Effector CD8-positive, alpha-beta T cell (primary cell): ENCODE measurements around the gene AVP.

Experiments used
- DNase-seq: peaks from one replicate; lab custom pipeline; 2025; lab: John Stamatoyannopoulos, UW

The AVP gene

DNA sequence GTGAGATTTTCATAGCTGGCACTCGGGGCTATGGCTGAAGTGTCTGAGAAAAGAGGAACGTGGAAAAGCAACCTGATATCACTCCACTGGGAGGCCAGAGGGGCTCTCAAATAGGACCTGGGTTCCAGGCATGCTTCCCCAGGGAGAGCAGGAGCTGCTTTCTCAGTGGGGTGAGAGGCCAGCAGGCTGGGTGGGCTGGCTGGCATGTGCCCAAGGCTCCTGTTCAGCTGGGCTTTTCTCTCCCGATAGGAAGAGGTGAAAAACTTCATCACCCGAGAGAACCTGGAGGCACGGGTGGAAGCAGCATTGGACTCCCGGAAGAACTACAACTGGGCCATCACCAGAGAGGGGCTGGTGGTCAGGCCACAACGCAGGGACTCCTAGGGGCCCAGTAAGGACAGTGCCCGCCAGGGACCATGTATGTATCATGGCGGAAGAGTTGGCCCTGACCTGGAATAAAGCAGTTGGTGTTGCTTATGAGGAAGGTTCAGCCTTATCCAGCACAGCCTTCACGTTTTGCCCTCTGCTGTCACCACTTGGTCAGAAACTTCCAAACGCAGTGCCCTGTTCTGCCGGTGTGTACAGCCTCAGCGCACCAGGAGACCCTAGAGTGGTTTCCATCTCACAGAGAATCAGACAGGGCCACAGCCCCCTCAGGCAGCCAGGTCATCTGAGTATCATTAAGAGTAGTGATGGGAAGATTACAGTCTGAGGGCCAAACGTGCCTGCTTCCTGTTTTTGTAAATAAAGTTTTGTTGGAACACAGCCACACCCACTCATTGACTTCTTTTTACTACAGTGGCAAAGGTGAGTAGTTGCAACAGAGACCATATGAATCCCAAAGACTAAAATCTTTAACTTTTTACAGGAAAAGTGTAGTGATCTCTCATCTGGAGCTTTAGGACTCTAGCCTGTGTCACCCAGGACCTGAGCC lies 36.8 kb downstream of the AVP start:
- no peak for DNase-seq

DNA sequence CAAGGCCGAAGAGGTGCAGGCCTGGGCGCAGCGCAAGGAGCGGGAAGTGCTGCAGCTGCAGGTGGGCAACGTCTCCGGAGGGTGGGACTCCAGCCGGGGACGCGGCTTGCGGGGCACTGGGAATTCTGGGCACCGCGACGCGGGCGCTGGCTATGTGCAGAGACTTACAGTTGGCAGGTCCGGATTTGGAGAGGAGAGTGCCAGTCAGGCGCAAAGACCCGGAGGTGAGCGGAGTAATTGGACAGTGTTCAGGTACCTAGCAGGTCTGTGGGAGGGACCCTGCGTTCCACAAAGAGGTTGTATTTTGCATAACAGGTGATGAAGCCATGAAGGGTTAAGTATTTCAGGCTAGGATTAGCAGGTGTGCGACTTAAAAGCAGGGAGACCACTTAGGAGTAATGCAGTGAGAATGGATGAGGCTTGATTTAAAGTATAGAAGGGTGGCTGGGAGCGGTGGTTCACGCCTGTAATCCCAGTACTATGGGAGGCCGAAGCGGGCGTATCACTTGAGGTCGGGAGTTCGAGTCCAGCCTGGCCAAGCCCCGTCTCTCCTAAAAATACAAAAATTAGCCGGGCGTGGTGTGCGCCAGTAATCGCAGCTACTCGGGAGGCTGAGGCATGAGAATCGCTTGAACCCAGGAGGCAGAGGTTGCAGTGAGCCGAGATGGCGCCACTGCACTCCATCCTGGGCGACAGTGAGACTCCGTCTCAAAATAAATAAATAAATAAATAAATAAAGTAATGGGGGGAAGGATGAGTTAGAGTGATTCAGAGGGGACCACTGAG lies 37.7 kb downstream of the AVP start:
- no peak for DNase-seq

DNA sequence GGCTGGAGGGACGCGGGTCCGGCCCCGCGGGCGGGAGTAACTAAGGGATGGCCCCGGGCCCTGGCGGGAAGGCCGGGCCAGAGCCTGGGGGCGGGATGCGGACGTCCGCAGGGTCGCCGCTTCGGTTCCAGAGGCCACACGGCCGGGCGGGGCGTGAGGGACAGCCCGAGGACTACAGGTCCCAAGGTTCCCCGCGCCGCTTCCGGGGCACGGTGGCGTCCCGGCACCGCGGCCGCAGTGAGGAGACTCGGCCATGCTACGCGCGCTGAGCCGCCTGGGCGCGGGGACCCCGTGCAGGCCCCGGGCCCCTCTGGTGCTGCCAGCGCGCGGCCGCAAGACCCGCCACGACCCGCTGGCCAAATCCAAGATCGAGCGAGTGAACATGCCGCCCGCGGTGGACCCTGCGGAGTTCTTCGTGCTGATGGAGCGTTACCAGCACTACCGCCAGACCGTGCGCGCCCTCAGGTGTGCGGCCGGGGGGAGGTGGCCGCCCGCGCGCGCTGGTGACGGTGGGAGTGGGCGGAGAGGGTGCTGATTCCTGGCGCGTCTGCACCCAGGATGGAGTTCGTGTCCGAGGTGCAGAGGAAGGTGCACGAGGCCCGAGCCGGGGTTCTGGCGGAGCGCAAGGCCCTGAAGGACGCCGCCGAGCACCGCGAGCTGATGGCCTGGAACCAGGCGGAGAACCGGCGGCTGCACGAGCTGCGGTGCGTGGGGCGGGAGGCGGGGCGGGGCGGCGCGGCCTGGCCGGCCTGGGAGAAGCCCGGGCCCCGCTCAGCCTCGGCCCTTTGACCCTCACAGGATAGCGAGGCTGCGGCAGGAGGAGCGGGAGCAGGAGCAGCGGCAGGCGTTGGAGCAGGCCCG lies 38.5 kb downstream of the AVP start, which contains the start of gene MRPS26:
Gene MRPS26 (plus strand): TSS at position 237 of the 861 bp plus-strand sequence. CDS start 17 bp downstream, at position 254.
- DNase-seq = peak; percentile 33

DNA sequence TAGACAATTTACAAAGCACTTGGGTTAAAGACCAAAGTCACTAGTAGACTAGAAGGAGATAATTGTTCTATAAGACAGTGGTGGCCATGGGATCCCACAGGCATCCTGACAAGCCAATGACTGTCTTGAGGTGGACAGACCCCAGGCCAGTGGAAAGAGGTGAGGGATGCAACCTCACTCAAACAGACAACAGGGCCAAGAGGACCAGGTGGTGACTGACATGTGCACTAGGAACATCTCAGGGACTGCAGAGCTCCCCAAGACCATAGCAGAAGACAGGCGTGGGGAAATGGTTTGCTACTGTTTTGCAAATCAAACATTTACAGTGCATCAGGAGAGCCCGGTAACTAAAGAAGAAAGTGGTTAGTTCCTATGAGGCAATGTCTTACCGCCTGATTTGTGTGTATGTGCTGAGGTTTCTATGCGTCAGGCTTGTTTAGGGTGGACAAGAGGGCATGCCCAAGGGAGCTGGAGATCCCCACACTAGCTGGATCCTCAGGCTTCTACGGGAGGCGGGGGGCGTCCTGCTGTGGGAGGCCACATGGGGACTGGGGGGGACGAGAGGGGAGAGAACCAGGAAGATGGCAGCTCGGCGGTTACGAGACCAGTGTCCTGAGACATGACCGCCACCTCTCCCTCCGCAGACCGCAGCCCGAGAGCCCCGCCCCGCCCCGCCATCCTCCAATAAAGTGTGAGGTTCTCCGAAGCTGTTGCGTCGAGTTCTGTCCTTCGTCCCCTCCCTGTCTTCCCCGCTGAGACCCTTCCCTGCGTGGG lies 39.3 kb downstream of the AVP start:
- DNase-seq = peak; percentile 26

DNA sequence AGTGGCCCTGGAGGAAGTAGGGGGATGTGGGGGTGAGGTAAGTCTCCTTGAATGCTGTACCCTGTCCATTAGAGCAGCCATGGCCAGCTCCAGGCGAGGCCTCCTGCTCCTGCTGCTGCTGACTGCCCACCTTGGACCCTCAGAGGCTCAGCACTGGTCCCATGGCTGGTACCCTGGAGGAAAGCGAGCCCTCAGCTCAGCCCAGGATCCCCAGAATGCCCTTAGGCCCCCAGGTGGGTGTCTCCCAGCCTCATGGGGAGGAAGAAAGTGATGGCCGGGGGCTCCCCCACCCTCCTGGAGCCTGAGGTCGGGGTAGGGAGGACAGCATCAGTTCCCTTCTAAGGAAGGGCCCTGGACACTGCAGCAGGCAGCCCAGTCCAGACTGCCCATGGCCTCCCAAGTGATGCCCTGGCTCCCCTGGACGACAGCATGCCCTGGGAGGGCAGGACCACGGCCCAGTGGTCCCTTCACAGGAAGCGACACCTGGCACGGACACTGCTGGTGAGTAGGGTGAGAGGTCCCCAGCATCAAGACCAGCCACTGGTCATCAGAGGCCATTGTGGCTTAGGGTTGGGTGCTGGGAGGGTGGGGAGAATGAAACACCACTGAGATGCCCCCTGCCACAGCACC lies 40.1 kb downstream of the AVP start:
- no peak for DNase-seq

DNA sequence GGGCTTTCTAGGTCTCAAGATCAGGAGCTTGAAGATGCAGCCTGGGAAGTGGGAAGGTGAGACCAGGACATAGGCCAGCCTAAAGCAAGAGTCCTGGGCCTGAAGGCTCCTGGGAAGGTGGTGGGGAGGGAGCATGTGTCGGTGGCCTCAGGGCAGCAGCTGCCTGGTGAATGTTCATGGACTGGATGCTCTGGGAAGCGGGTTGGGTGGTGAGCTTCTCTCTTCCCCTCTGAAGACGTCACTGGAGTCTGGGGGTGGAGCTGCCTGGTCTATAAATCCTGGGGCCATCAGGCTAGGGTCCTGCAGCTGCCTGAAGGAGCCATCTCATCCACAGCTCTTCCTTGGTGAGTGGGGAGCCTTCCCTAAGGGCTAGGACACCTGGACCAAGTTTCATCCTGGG lies 41.2 kb downstream of the AVP start, which contains the start of gene GNRH2:
Gene GNRH2 (plus strand): TSS at position 301 of the 400 bp plus-strand sequence. CDS start 793 bp downstream, outside the sequence.
- DNase-seq = no peak

- DNase-seq = no peak
Measured at GRCh38 chr20:3042625-3043024, 41.9 kb downstream of the AVP start.

DNA sequence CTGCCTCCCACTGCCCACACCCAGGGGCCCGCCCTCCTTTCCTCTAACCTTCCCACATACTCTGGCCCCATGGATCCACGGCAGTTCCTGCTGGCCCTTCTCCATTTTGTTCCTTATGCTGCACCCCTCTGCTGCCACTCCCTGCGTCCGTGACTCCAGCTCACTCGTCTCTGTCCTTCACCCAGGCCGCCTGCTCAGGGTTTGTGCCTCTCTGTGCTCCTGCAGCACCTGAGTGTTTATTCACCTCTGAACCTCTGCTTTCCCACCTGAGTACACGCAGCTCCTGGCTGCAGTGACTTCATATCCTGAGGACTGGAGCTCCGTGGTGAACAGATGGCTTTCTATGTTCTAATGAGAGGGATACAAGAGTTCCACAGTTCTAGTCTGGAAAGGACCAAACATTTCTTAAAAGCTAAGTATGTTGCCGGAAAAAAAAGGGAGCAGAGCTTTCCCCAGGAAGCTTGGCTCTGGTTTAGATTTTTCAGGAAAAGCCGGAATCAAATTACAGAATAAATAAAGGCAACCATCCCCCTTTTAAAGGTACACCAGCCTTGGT lies 42.6 kb downstream of the AVP start:
- no peak for DNase-seq

GRCh38 chr20:3040086-3040485 lies 44.4 kb downstream of the AVP start:
- DNase-seq = no peak

DNA sequence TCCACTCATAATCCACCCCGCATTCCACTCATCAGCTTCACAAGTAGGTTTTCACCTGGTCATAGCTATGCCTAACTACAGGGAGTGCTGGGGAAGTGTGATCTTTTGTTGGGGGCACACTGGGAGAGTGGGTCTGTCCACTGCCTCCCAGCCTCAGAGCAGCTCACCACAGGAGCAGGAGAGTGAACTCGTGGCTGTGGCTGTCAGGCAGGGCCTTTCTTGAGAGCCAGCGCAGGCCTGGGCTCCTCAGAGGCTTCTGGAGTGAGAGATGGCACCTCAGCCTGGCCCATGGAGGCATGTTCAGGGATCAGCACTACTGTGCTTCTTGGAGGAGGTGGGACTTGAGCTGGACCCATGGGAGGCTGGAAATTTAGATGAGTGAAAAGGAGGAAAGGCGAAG lies 45.1 kb downstream of the AVP start:
- no peak for DNase-seq

DNA sequence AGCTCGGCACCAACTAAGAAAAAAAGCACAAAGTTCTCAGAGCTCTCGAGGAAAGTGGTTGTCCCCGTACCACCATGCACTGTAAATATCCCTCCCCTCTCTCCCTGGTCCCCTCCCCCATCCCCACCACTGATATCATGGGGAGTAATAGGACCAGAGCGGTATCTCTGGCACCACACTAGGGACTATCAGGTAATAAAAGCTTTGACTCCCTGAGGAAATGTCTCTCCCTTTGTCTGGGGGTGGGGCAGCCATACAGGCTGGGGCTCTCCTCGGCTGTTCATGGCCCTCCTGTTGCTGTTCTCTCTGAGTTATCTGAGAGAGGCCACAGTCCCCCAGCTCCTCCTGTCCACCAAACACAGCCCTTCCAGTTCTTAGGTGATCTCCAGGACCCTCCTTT lies 46.1 kb downstream of the AVP start:
- no peak for DNase-seq

GRCh38 chr20:3037654-3038053 lies 46.9 kb downstream of the AVP start:
- no peak for DNase-seq

DNA sequence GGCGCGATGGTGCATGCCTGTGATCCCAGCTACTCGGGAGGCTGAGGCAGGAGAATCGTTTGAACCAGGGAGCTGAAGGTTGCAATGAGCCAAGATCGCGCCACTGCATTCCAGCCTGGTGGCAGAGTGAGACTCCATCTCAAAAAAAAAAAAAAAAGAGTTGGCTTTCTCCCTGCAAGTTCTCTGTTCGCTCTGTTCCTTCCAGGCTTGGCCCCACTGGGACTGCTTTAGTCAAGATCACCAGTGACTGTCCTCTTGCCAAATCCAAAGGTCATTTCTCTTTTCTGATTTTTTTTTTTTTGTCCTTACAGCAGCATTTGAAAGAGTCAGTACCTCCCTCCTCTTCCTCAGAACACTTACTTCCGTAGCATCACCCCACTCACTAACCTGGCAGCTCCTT lies 51.9 kb downstream of the AVP start:
- no peak for DNase-seq
